Measurements from ENCODE around the gene BEND6. TPM values are rescaled to one million over a fixed set of nuclear protein-coding genes. Genes with fewer than 3 reads are reported as not detected.

Gene BEND6
- total and polyA plus RNA-seq, 8 donors: 0.33 to 3.4 (median 1.2) TPM; not detected in 1

- Histone ChIP-seq H3K4me3 (no peak overlapping the region), H3K9me3 (peaks cover 0 to 6% (median 2%) of the 10 kb centered on the region in 4 donors), H3K27ac (no peak overlapping the region), H3K4me1 (no peaks in the 10 kb centered on the region), H3K36me3 (no peaks in the 10 kb centered on the region), H3K27me3 (no peaks in the 10 kb centered on the region)
- intact Hi-C loops (cut with DNase I; ENCODE audit: low total_unique reads): loop anchor here (10.0 kb wide), 1 partner anchor 115 kb away; no protein-coding TSS in a partner anchor
- no peak for DNase-seq
- 75 to 82% (median 76%) methylated on average over 4 of the region's 4 CpGs for WGBS, 5 donors
- TF ChIP-seq EP300 (IDR thresholded peaks at IDR 0.05) (no peak), CTCF (IDR thresholded peaks at IDR 0.05) (no peak), POLR2A (IDR thresholded peaks at IDR 0.05) (no peak), POLR2AphosphoS5 (IDR thresholded peaks at IDR 0.05) (no peak)
These were observed 64.5 kb downstream of the BEND6 start for GRCh38 chr6:57019434-57019833.

GRCh38 chr6:57021086-57021720, 66.3 kb downstream of the BEND6 start:
- H3K27ac ChIP-seq: no peak overlapping the region
- peak in 5 of 7 experiments; percentile 35 to 49 (median 37) for TF ChIP-seq CTCF (IDR thresholded peaks at IDR 0.05)
- no peak for TF ChIP-seq POLR2A (IDR thresholded peaks at IDR 0.05)
- no peaks in the 10 kb centered on the region for H3K27me3 ChIP-seq
- no peaks in the 10 kb centered on the region for H3K36me3 ChIP-seq
- 0 to 17% (median 12%) methylated on average over 1 of the region's 1 CpG for WGBS, 5 donors
- H3K4me1 ChIP-seq: no peaks in the 10 kb centered on the region
- peaks cover 0 to 18% (median 11%) of the 10 kb centered on the region in 4 donors for H3K9me3 ChIP-seq
- DNase-seq: peak in 1 of 2 donors; percentile 45
- no peak overlapping the region for H3K4me3 ChIP-seq
- intact Hi-C loops (cut with DNase I; ENCODE audit: low total_unique reads): no loop called here

GRCh38 chr6:57024321-57024720, 69.4 kb downstream of the BEND6 start:
- TF ChIP-seq EP300 (IDR thresholded peaks at IDR 0.05) (no peak), CTCF (IDR thresholded peaks at IDR 0.05) (no peak), POLR2A (IDR thresholded peaks at IDR 0.05) (no peak), POLR2AphosphoS5 (IDR thresholded peaks at IDR 0.05) (no peak)
- Histone ChIP-seq H3K9me3 (peaks cover 0 to 18% (median 11%) of the 10 kb centered on the region in 4 donors), H3K27ac (no peak overlapping the region), H3K4me3 (no peak overlapping the region), H3K4me1 (no peaks in the 10 kb centered on the region), H3K36me3 (no peaks in the 10 kb centered on the region), H3K27me3 (no peaks in the 10 kb centered on the region)
- no peak for DNase-seq
- 64 to 74% (median 70%) methylated on average over 2 of the region's 2 CpGs for WGBS, 5 donors
- intact Hi-C loops (cut with DNase I; ENCODE audit: low total_unique reads): no loop called here

- DNase-seq: no peak
- Histone ChIP-seq H3K4me1 (no peaks in the 10 kb centered on the region), H3K27ac (no peak overlapping the region), H3K36me3 (no peaks in the 10 kb centered on the region), H3K27me3 (no peaks in the 10 kb centered on the region), H3K4me3 (no peak overlapping the region), H3K9me3 (peaks cover 0 to 18% (median 11%) of the 10 kb centered on the region in 4 donors)
- intact Hi-C loops (cut with DNase I; ENCODE audit: low total_unique reads): no loop called here
- WGBS, 5 donors: 73 to 91% (median 82%) methylated on average over 1 of the region's 1 CpG
- TF ChIP-seq POLR2A (IDR thresholded peaks at IDR 0.05) (no peak), CTCF (IDR thresholded peaks at IDR 0.05) (no peak), EP300 (IDR thresholded peaks at IDR 0.05) (no peak), POLR2AphosphoS5 (IDR thresholded peaks at IDR 0.05) (no peak)
These were observed 69.9 kb downstream of the BEND6 start for GRCh38 chr6:57024775-57025174.

All from stomach (tissue), 9 donors.